OCI-LY7 (cell line): ENCODE results near the gene COBL. TPM values are rescaled to one million over a fixed set of nuclear protein-coding genes. Genes with fewer than 3 reads are reported as not detected.

Experiments used
- BruUV-seq: library from RNA; stranded (reverse); fragments of 400-500 nt; replicated peaks from 2 replicates; lab custom pipeline; 2021; lab: Mats Ljungman, UMichigan
- CTCF ChIA-PET: fragments of 300-600 bp; sonication (Branson Sonifier 250); formaldehyde crosslinking; loops from one replicate; lab custom pipeline; 2022; ENCODE audit warnings: antibody characterized with exemption; ENCODE audit not compliant: unreplicated experiment; lab: Charles Lee
- POLR2A ChIA-PET: fragments of 300-600 bp; sonication (Branson Sonifier 250); formaldehyde crosslinking; loops from one replicate; lab custom pipeline; 2022; ENCODE audit warnings: antibody characterized with exemption; lab: Charles Lee
- DNase-seq: peaks from one replicate; pipeline ENCODE4 v3.0.0-alpha.2; 2015; ENCODE audit warnings: low spot score
- H2AFZ ChIP-seq: fragments of 200-600 bp; sonication (generic), shearing (Covaris generic); 2 replicates; pipeline ENCODE4 v1.6.1; 2014; ENCODE audit warnings: mild to moderate bottlenecking, antibody characterized with exemption, low read length, moderate library complexity
- H3K27ac ChIP-seq: fragments of 200-600 bp; sonication (generic); 2 replicates; pipeline ENCODE4 v1.5.1; 2014; ENCODE audit warnings: mixed run types, low read depth, mild to moderate bottlenecking, moderate library complexity, low read length, inconsistent platforms; ENCODE audit not compliant: poor library complexity, severe bottlenecking
- H3K36me3 ChIP-seq: fragments of 200-600 bp; sonication (generic); 2 replicates; pipeline ENCODE4 v1.6.1; 2014; ENCODE audit warnings: mild to moderate bottlenecking, antibody characterized with exemption, low read length, moderate library complexity, mixed read lengths; ENCODE audit not compliant: insufficient read depth
- H3K4me1 ChIP-seq: fragments of 200-600 bp; sonication (generic); 2 replicates; pipeline ENCODE4 v1.5.1; 2014; ENCODE audit warnings: mild to moderate bottlenecking, low read length; ENCODE audit not compliant: insufficient read depth, poor library complexity, severe bottlenecking
- H3K4me2 ChIP-seq: fragments of 200-600 bp; sonication (generic); 2 replicates; pipeline ENCODE4 v1.6.1; 2014; ENCODE audit warnings: mild to moderate bottlenecking, low read length
- H3K4me3 ChIP-seq: fragments of 200-600 bp; sonication (generic); 2 replicates; pipeline ENCODE4 v1.5.1; 2014; ENCODE audit warnings: mild to moderate bottlenecking, low read depth, low read length; ENCODE audit not compliant: poor library complexity, severe bottlenecking
- H3K79me2 ChIP-seq: fragments of 200-600 bp; sonication (generic); 2 replicates; pipeline ENCODE4 v1.6.1; 2016; ENCODE audit warnings: low read depth, mild to moderate bottlenecking, low read length, moderate library complexity, mixed read lengths; ENCODE audit not compliant: insufficient read depth
- H3K9me2 ChIP-seq: fragments of 200-600 bp; sonication (generic); 2 replicates; pipeline ENCODE4 v1.6.1; 2016; ENCODE audit warnings: mild to moderate bottlenecking, low read length, mixed read lengths; ENCODE audit not compliant: insufficient read depth
- H3K9me3 ChIP-seq: fragments of 200-600 bp; sonication (generic); 2 replicates; pipeline ENCODE4 v1.6.1; 2014; ENCODE audit warnings: mild to moderate bottlenecking, mixed run types, low read length, mixed read lengths
- H4K20me1 ChIP-seq: fragments of 200-600 bp; sonication (generic); 2 replicates; pipeline ENCODE4 v1.6.1; 2014; ENCODE audit warnings: mild to moderate bottlenecking, antibody characterized with exemption, low read length, moderate library complexity, mixed read lengths; ENCODE audit not compliant: insufficient read depth
- EZH2phosphoT487 ChIP-seq: fragments of 200-600 bp; sonication (generic); IDR thresholded peaks from 2 replicates; pipeline ENCODE4 v1.6.1; 2018; ENCODE audit warnings: low read depth, borderline replicate concordance, mild to moderate bottlenecking, mixed run types, antibody characterized with exemption, low read length, moderate library complexity, mixed read lengths
- intact Hi-C: fragments of 100-400 bp; cut with micrococcal nuclease; formaldehyde crosslinking; loops from one replicate; pipeline ENCODE4 v1.10.0; 2022; ENCODE audit not compliant: unreplicated experiment
- total RNA-seq, 2 experiments: library from RNA; depleted of rRNA in 1 of 2; stranded (reverse); fragments of >200 nt in 1 of 2; shearing (Covaris generic) in 1 of 2; gene quantifications; 2 replicates each; pipeline ENCODE4 v1.2.3, GENCODE V29; 2014 to 2022
- TF ChIP-seq, protein P1 (sequence below): fragments of 200-600 bp; sonication (generic); conservative IDR thresholded peaks from 2 replicates; pipeline ENCODE4 v1.5.1; 2014; ENCODE audit warnings: mild to moderate bottlenecking, antibody characterized with exemption, low read length, moderate library complexity, mixed read lengths

COBL gene
- total RNA-seq, 2 experiments from 2014 or later: not detected

DNA sequence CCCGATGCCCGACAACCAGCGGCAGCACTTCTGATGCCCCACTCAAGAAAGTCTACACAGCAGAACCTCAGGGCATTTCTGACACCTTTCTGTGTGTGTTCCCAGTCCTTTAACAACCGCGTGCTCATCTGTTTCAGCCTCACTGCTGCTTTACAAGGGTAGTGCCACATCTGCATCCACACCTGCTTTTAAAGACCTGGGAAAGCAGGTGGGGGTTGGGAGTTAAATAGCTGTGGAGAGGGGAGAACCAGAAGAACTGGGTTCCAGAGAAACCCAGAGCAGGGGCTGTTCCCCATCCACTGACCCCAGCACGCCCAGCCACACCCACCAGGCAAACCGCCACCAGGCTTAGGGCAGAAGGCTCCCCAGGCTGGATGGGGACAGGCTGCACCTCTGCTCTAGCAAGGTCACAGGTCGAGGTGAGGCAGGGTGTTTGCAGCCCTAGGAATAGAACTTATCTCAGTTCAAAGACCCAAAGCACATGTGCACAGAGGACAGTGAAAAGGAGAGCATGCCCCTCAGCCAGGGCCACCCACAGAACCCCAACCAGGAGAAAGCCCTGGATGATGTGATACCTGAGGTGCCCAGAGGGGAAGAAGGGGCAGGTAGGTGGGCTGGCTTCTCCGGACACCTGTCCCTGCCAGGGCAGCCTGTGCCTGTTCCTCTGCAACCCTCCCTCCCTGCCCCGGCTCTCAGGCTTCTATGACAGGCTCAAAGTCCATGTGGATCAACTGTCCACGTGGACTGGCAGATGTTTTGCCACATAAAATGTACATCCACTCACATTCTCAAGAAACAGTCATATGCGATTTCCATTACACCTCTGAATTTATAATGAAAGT, 51.3 kb downstream of the COBL start:
- H4K20me1 ChIP-seq: no peaks in the 10 kb centered on the region
- POLR2A ChIA-PET: no interaction called here
- no peaks in the 10 kb centered on the region for H3K9me3 ChIP-seq
- TF ChIP-seq, protein P1, sequence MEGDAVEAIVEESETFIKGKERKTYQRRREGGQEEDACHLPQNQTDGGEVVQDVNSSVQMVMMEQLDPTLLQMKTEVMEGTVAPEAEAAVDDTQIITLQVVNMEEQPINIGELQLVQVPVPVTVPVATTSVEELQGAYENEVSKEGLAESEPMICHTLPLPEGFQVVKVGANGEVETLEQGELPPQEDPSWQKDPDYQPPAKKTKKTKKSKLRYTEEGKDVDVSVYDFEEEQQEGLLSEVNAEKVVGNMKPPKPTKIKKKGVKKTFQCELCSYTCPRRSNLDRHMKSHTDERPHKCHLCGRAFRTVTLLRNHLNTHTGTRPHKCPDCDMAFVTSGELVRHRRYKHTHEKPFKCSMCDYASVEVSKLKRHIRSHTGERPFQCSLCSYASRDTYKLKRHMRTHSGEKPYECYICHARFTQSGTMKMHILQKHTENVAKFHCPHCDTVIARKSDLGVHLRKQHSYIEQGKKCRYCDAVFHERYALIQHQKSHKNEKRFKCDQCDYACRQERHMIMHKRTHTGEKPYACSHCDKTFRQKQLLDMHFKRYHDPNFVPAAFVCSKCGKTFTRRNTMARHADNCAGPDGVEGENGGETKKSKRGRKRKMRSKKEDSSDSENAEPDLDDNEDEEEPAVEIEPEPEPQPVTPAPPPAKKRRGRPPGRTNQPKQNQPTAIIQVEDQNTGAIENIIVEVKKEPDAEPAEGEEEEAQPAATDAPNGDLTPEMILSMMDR: no peak
- no peak for TF ChIP-seq EZH2phosphoT487
- H3K27ac ChIP-seq: no peak overlapping the region
- H3K4me2 ChIP-seq: no peak overlapping the region
- intact Hi-C loops: no loop called here
- no TSS peak for BruUV-seq
- no peaks in the 10 kb centered on the region for H3K36me3 ChIP-seq
- CTCF ChIA-PET: no interaction called here
- no peaks in the 10 kb centered on the region for H3K9me2 ChIP-seq
- no peak overlapping the region for H2AFZ ChIP-seq
- H3K79me2 ChIP-seq: no peaks in the 10 kb centered on the region
- no peaks in the 10 kb centered on the region for H3K4me1 ChIP-seq
- DNase-seq: no peak
- no peak overlapping the region for H3K4me3 ChIP-seq

DNA sequence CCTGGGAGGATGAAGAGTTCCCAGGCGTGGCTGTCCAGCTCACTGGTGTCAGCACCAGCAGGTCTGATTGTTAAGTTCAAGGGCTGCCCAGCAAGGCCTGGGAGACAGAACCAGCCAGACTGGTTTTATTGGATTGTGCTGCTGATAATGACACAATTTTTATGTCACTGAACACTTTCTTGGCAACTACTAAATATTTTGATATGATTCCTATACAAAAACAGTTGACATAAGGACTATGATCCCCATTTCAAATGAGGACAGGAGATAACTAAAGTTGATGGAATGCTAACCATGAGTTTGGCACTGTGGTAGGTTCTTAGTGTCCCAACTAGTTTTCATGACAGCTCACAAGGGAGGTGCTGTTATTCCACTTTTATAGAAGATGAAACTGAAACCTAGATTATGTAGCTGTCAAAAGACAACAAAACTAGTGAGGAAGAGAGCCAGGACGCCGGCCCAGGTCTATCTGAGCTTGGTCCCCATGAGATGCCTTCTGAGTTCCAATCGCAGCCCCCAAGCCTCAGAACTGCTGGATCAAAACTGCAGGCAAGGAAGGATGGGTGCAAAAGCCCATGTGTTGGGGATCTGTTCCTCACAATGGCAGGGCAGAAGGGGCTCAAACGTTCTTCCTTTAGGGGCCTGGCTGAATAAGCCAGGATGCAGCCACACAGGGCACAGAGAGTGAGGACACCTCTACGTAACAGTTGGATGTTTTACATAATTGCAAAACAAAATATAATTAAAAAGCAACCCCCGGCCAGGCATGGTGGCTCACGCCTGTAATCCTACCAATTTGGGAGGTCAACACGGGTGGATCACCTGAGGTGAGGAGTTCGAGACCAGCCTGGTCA, 52.8 kb downstream of the COBL start:
- no peak overlapping the region for H2AFZ ChIP-seq
- H3K4me1 ChIP-seq: no peaks in the 10 kb centered on the region
- no peaks in the 10 kb centered on the region for H3K9me3 ChIP-seq
- no peak overlapping the region for H3K4me2 ChIP-seq
- DNase-seq: no peak
- no peaks in the 10 kb centered on the region for H4K20me1 ChIP-seq
- no peaks in the 10 kb centered on the region for H3K36me3 ChIP-seq
- ChIA-PET CTCF (no interaction called here), POLR2A (no interaction called here)
- BruUV-seq: no TSS peak
- no peak overlapping the region for H3K27ac ChIP-seq
- no peak overlapping the region for H3K4me3 ChIP-seq
- TF ChIP-seq EZH2phosphoT487: no peak
- TF ChIP-seq, protein P1: no peak
- H3K79me2 ChIP-seq: no peaks in the 10 kb centered on the region
- no peaks in the 10 kb centered on the region for H3K9me2 ChIP-seq
- intact Hi-C loops: no loop called here
